HG02763 (cell line): ENCODE measurements around the gene GAD2.

Experiments
- ATAC-seq: cut with Tn5 transposase; IDR thresholded peaks from one replicate; pipeline ENCODE4 v1.9.1; 2021; ENCODE audit warnings: mild to moderate bottlenecking, moderate library complexity; ENCODE audit not compliant: unreplicated experiment

The GAD2 gene

DNA sequence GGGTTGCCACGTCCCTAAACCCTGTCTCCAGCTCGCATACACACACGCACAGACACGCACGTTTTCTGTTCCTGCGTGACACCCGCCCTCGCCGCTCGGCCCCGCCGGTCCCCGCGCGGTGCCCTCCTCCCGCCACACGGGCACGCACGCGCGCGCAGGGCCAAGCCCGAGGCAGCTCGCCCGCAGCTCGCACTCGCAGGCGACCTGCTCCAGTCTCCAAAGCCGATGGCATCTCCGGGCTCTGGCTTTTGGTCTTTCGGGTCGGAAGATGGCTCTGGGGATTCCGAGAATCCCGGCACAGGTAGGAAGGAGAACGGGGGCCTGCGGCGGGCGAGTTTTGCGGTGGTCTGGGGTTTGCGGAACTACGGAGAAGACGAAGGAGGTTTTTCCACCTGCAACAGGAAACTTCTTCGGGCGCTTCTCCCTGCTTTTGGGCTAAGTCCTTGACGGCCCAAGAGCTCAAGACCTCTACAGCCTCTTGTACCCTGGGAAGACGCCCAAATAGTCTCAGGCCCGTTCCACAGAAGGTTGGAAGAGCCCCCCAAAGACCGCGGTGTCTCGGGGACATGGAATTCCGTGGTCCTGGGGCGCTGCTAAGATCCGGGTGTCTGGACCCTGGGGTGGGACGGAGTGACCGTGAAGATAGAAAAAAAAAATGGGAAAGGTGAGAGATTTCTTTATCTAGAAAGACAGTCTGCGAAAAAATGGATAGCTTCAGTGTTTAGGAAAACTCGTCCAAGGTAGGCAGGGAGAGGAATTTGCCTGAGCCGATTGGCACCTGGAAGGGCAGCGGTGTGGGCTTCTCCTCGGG is at the start of gene GAD2:
Gene GAD2, plus strand, starts transcription at position 190 of the 811 bp plus-strand sequence. Its CDS starts 36 bp downstream, at position 226.
- ATAC-seq = no peak

DNA sequence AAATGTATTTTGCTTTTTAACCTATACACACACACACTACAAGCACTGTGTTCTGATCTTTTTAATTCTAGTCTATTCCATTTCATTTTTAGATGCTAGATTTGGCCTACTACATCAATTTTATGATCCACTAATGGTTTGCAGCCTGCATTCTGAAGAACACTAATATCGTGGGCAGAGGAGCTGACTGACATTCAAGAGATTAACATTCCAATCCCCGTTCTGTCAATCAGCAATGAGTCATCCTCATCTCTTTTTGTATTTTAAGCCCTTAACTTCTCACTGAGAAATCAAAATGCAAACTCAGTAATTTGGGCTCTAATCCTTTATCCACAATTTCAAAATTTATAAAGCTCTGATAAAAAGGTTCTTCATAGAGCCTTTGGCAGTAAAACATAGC is 47.1 kb upstream of the GAD2 start:
- ATAC-seq = no peak

DNA sequence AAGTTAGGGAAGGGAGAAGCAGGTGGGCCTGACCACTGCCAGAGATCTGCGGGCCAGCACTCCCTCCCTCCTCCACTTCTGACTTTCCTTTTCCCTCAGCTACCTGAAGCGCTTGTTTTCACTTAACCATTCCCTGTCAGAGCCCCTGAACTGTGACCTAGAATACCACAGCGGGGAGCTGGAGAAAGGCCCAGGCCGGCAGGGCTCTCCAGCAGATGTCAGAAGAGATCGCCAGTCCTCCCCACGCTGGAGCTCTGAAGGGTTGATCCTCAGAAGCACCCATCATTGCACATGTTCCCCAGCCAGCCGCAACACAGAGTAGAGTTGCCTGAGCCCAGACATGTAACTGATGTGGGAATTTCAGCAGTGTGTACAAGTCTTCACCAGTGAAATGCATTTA is 44.4 kb upstream of the GAD2 start:
- no peak for ATAC-seq

DNA sequence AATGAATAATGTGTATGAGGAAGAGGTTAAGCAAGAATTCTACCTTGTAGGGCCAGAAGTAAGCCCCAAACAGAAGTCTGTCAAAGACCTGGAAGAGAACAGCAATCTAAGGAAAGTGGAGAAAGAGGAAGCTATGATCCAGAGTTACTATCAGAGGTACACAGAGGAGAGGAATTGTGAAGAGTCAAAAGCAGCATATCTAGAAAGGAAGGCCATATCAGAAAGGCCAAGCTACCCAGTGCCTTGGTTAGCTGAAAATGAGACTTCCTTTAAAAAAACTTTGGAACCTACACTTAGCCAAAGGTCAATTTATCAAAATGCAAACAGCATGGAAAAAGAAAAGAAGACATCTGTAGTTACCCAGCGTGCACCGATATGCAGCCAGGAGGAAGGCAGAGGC is 42.7 kb upstream of the GAD2 start:
- no peak for ATAC-seq

DNA sequence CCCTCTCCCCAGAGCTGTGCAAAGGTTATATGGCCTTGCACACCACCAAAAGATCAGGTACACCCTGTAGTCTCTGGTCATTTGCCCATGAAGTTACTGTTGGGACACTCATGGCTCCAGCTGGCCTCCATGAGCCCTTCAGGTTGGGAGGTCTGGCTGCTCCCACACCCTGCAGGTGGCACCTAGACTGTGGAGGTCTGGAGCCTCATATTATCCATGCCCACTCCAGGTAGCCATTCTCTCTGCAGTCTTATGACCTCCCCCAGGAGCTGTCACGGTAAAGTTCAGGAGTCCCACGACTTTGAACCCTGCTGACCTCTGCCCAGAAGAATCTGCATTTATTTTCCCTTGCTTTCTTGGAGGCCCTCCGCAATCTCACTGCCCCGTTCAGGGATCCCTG is 39.2 kb upstream of the GAD2 start:
- ATAC-seq = no peak

DNA sequence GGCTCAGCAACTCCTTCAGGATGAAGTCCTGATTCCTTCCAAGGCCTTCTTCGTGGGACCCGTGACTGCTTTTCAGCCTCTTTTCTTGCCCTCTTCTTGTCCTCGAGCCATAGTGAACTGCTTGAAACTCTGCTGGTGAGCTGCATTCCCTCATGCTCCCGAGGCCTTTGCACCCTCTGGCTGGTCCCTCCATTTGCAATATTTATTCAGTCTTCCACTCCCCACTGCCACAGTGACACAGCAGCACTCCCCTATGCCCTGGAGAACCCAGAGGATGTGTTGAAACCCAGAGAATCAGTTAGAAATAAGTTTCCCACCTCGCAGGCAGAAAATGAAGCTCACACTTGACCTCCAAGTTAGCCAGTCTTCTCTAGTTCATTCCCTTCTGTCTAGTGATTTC is 22.3 kb upstream of the GAD2 start:
- ATAC-seq = no peak

DNA sequence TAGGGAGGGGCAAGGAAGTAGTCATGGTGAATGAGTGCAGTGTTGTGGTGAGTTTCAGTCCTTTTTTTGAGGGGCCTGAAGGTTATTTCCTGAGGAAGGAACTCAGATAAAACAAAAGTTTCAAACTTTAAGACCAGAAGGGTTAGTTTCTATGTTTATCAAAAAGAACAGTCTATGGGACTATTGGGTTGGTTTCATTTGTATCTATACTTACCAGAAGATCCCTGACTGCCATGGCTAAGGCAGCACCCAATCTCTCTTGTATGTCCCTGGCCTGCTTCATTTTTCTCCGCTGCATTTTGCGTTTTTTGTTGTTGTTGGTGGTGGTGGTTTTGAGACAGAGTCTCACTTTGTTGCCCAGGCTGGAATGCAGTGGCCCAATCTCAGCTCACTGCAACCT is 19.3 kb upstream of the GAD2 start:
- ATAC-seq = no peak

DNA sequence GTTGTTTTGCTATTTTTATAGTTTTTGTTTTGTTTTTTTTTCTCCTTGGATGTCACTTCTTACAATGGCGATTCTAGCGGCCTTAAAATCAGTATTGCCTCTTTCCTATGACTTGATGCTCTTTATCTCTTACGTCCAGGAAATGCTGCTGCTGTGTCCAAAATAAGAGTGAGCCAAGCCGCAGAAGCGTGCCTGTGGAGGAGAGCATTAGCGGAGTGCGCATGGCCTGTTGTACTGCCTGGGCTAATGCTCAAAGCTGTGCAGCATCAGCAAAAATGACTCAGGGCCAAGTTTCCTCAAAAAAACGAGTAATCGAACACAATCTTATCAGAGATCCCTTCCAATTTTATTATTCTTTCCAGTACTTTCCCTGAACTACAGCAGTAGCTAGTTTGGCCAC is 18.5 kb upstream of the GAD2 start:
- ATAC-seq = no peak

DNA sequence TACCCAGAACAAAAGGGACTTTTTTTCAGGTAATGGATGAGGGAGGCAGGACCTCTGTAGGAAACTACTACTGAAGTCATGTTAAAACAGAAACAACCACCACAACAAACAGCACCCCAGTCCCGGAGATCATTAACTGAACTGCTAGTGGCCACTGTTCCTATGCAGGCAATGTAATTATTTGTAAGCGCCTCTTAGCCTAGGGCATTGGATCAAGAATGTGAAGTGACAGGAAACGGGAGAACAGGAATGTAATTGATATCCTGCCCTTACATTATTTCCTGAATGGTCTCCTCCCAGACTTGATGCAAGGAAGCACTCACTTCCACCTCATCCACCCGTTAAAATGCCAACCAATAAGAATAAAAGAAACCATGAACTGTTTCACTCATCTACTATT is 16.7 kb upstream of the GAD2 start:
- ATAC-seq = no peak

DNA sequence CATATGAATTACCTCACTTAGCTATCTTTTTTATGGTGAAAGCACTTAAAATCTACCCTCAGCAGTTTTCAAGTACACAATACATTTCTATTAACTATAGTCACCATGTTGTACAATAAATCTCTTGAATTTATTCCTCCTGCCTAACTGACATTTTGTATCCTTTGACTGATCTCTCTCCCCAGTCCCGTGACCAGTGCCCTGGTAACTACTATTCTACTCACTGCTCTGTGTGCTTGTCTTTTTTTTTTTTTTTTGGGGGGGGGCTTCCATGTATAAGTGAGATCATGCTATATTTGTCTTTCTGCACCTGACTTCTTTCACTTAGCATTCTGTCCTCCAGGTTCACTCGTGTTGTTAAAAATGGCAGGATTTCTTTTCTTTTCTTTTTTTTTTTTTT is 11.4 kb upstream of the GAD2 start:
- ATAC-seq = no peak

DNA sequence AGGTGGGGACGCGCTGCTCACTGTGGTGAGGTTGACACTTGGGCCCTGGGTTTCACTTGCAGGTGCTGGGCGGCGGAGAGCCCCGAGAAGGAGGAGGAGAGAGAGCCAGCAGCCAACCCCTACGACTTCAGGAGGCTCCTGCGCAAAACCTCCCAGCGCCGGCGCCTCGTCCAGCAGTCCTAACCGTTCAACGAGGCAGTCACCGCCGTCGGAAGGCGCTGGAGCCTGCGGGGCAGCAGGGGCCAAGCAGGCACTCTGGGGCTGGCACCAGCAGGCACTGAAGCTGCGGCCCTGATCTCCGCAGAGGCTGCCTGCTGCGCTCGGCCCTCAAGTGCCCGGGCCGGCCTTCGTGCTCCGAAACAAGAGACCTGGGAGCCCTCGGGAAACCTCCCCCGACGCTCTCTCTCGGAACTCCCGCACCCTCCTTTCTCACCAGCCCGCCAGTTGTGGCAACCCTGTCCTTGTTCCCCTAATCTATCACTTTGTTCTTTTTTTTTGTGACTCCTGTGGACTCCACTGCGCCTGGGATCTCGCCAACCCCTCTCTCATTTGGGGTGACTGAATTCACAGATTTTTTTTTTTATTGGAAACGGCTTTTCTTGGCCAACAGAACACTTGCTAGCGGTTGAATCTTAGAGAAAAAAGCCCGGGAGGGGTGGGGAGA is 4.7 kb upstream of the GAD2 start:
- no peak for ATAC-seq

DNA sequence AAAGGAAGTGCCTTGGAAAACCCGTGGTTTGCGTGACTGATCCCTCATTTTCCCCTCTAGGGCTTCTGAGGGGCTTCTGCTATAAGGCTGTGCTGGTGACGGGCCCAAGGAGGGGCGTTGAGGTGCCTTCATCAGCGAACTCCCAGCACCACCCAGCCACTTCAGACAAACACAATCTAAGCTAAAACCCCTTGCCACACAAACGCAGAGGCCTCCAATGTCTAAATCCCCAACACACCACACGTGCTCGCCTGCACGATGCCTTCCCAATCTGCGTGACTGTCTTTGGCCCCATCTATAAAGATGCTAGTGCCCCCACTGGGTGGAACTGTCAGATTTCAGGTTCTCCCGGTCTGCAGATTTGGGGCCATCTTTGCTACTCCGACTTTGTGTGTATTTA is 4.1 kb upstream of the GAD2 start:
- no peak for ATAC-seq

DNA sequence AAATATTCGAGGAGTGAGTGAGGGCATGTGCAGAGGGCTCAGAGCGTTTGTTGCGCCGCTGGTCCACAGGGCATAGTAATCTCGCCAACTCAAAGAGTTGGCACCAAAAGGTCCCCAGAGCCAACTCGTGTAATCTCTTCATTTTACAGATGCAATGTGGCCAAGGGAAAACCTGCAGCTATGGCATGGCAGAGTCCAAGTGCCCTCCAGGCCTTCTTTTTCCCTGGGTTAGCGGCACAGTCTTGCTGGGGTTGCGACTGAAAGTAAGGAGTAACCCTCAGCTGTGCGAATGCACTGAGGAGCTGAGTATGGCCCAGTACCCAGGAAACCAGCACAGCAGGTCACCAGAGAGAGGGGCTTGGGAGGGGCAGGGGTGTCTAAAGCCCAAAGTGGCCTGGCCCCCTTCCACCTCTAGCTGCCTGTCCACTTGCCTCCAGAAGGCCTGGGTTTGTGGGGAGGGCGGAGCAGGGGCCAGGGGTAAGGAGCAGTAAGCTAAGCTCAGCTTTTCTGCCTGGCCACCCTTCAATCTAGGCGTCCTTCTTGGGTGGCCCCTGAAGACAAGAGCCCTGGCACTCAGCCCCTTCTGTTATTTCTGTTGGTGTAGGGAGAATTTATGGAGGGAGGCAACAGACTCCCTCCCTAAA is 3.3 kb upstream of the GAD2 start:
- no peak for ATAC-seq

DNA sequence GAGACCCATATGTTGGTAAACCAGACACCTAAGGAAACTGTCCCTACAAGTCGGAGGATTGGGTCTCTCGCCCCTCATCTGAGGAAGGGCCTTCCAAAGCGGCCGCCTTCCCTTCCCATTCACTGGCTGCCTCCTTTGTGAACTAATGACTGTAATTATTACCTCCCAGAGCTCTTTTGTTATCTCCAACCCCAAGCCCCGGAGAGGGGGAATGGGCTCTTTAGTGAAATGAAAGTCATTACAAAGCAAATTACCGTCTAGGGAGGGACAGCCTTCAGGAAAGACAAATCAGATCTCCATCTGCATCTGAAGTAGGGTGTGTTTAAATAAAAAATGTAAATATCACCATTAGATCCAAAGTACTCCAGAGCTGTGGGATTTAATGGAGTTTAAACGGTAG is 2.6 kb upstream of the GAD2 start:
- ATAC-seq = no peak

DNA sequence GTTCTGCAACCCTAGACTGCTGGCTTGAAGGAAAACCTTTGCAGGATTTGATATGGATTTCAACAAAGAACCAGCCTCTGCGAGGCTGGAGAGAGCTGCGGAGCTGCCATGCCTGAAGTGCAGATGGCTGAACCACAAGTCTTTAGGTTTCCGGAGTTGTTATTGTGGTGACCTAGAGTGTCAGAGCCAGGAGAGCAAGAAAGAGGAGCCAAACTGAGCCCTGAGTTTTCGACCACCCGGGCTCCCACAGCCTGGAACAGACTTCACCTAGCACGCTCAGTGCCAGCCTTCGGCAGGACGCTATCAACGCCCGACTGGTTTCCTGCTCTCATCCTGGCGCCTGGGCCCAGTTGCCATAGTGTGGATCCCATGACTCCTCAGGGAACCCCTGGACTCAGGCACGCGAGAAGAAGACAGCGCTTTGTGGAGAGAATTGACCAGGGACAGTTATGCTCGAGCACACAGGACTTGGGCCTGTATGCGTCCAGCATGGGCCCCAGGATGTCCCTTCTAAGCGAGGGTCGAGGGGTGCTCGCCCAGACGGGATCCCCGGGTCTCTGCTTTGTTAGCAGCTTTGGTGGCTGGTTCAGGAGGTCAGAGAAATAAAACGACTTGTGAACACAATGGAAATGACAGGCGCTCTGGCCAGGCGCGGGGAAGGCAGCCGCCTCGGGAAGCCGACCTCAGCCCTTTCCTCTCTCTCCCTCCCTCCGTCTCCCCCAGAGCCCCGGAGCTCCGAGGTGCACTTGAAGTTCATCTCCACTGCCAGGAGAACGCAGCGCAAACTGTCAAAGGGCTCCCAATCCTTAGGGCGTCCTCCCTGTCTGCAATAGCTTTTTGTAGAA is 1.8 kb upstream of the GAD2 start:
- no peak for ATAC-seq

DNA sequence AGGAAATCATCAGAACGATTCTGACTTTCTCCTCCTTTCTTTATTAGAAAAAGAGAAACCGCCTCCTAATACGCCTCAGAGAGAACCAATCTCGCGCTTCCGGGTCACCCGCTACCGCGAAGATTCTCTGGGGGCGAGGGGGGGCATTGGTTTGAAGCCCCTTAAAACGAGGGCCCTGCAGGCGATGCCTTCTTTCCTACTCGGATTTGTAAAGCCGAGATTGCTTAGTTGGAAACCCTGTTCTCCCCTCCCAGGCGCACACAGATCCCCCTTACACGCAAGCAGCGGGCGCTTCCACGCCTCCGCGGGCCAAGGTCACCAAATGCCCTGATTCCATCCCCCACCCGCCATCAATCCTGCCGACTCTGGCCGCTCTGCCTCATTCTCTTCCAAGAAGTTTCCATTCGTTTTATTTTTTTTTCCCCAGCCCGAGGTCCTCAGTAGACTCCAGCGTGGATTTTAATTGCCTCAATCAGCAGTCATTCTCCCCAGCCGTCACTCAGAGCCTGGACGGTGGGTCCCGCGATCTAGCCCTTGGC is 1.1 kb upstream of the GAD2 start:
- ATAC-seq = no peak

DNA sequence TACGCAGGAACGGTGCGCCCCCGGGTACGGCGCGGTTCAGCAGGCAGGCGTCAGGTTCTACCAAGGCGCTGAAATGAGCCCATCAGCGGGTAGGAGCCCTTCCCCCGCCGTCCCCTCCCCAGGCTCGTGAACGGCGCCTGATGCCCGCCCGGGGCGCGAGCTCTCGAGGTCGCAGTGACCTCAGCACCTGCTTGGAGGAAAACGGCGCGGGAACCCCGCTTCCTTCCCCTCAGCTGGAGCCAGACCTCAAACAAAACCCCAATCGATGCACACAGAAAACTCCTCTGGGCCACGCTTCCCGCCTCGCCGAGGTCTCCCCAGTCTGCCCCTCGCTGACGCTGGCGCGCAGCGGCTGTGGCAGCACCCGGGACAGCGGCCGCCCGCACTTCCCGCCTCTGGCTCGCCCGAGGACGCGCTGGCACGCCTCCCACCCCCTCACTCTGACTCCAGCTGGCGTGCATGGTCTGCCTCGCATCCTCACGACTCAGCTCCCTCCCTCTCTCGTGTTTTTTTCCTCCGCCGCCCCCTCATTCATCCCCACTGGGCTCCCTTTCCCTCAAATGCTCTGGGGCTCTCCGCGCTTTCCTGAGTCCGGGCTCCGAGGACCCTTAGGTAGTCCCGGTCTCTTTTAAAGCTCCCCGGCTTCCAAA is 514 bp upstream of the GAD2 start:
- no peak for ATAC-seq

DNA sequence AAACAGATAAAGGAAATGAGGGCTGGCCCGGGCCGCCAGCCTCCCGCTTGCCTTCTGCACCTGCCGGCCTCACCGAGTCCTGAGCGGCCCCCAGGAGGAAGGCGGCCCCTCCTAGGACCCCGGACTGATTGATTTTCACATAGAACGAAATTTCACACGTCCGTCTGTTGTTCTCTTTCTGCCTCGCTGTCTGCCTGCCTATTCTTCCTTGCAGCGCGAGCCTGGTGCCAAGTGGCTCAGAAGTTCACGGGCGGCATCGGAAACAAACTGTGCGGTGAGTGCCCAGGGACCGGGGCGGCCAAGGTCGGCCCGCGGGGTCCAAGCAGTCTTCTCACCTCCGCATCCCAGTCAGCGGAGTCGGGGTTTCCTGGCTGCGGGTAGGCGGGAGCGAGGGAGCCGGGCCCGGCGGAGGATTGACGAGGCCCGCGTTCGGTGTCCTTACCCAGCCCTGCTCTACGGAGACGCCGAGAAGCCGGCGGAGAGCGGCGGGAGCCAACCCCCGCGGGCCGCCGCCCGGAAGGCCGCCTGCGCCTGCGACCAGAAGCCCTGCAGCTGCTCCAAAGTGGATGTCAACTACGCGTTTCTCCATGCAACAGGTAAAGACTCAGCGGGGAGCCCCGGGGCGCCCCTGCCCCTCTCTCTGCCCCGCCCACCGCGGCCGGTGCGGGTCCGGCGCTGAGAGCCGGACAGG is 967 bp downstream of the GAD2 start:
- ATAC-seq = no peak

DNA sequence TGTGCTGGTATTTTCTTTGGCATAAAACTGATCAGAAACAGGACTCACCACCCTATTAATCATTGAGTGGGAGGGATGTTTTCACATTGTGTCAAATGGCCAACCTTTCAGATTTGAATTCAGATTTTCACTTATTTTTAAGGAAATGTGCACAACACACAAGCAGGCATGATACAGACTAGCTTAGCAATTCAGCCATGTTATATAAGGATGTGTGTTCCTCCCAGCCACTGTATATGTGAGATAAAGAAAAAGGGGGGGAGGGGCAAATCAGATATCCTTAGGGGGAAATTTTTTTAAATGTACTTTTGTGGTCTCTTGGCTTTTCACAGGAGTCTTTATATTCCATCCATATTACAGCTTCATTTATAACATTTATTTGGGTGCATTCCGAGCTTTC is 3.1 kb downstream of the GAD2 start:
- no peak for ATAC-seq

DNA sequence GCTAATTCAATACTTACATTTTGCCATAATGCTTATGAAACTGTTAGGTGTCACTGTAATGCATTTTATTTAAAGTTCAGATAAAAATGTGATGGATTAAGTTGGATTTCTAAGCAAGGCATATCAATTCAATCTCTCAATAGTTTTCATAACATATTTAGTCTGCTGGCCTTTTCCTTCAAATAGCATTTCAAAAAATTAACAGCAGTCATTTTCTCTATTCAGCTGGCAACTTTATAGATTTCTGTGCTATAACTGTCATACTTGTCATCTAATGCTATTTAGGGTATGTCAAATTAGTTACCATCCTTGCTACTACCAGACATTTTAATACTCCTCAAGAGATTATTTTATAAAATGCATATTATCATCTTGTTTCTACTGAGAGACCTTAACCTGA is 4.3 kb downstream of the GAD2 start:
- ATAC-seq = no peak
